CD4-positive, alpha-beta T cell treated with Interleukin-17A for 4 hours (primary cell): ENCODE data around the gene PARVA.
"Not testable (repeated sequence)": the region's sequence is repeated elsewhere in the genome, so short reads cannot be mapped to it uniquely, and the experiment has no call there.

ENCODE experiments used
- DNase-seq: peaks from one replicate; pipeline ENCODE4 v3.0.0-alpha.2; 2020; ENCODE audit warnings: mixed read lengths

Gene PARVA

GRCh38 chr11:12506404-12506921 lies 129.1 kb downstream of the PARVA start:
- DNase-seq: no peak

- DNase-seq: no peak
Measured at GRCh38 chr11:12507391-12507790, 130.0 kb downstream of the PARVA start.

- DNase-seq: no peak
Measured at GRCh38 chr11:12508151-12508751, 130.9 kb downstream of the PARVA start.

- no peak for DNase-seq
Measured at GRCh38 chr11:12509371-12509770, 132.0 kb downstream of the PARVA start.

- no peak for DNase-seq
Measured at GRCh38 chr11:12512132-12512531, 134.8 kb downstream of the PARVA start.

GRCh38 chr11:12512826-12513395 lies 135.5 kb downstream of the PARVA start:
- no peak for DNase-seq

GRCh38 chr11:12516387-12517105 lies 139.2 kb downstream of the PARVA start:
- DNase-seq: no peak

GRCh38 chr11:12517306-12517705 lies 139.9 kb downstream of the PARVA start:
- DNase-seq: no peak

- no peak for DNase-seq
Measured at GRCh38 chr11:12517741-12518140, 140.4 kb downstream of the PARVA start.

GRCh38 chr11:12518606-12519385 lies 141.4 kb downstream of the PARVA start:
- DNase-seq: no peak

GRCh38 chr11:12520054-12520453 lies 142.7 kb downstream of the PARVA start:
- no peak for DNase-seq

GRCh38 chr11:12520576-12520975 lies 143.2 kb downstream of the PARVA start:
- not testable (repeated sequence) for DNase-seq

- no peak for DNase-seq
Measured at GRCh38 chr11:12523180-12523924, 146.0 kb downstream of the PARVA start.

- DNase-seq: no peak
Measured at GRCh38 chr11:12524865-12525264, 147.5 kb downstream of the PARVA start.

GRCh38 chr11:12525466-12526055 lies 148.2 kb downstream of the PARVA start:
- DNase-seq: no peak

- DNase-seq: no peak
Measured at GRCh38 chr11:12526789-12527188, 149.4 kb downstream of the PARVA start.

- no peak for DNase-seq
Measured at GRCh38 chr11:12528487-12528886, 151.1 kb downstream of the PARVA start.

GRCh38 chr11:12529041-12529440 lies 151.7 kb downstream of the PARVA start:
- DNase-seq: no peak

- DNase-seq: no peak
Measured at GRCh38 chr11:12529793-12530192, 152.4 kb downstream of the PARVA start.

- no peak for DNase-seq
Measured at GRCh38 chr11:12531020-12531419, 153.6 kb downstream of the PARVA start.

- no peak for DNase-seq
Measured at GRCh38 chr11:12531681-12532080, 154.3 kb downstream of the PARVA start.

- DNase-seq: no peak
Measured at GRCh38 chr11:12532580-12532979, 155.2 kb downstream of the PARVA start.
